ENCODE data around the gene AK5. TPM values are rescaled to one million over a fixed set of nuclear protein-coding genes. Genes with fewer than 3 reads are reported as not detected.

AK5 gene
- total and polyA plus RNA-seq, 2 experiments from 2014 or later, result 8.8 to 12.2 TPM

DNA sequence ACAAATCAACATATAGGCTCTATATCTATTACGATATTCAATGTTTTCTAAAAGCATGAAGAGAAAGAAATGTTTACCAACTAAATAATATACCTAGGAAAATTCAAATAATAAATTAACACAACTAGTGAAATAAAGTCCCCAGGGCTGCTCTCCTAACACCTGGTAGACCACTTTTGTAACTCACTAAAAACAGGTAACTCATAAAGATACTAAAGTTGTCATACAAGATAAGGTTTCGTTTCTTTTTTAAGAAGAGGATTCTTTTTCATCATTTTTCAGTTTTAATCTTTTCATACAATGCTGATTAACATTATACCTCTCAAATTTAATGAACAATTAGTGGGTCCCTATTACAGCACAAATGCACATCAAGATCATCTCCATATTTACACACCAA is 301.7 kb downstream of the AK5 start:
- H3K4me1 Mint-ChIP-seq, result no peaks in the 10 kb centered on the region

More for the DNA sequence above, 301.7 kb downstream of the AK5 start:
- no peak overlapping the region for H3K27ac Mint-ChIP-seq
- H3K4me1 ChIP-seq (ENCODE audit: insufficient read depth), result no peaks in the 10 kb centered on the region
- H3K36me3 ChIP-seq (ENCODE audit: insufficient read depth), result peaks cover 13% of the 10 kb centered on the region; the same call in 1 of the 2 replicates
- DNase-seq (ENCODE audit: low spot score), result no peak
- H4K20me1 ChIP-seq (replicated peaks; ENCODE audit: insufficient read depth), result no peaks in the 10 kb centered on the region
- no peak overlapping the region for H3K4me2 ChIP-seq
- peaks cover 9% of the 10 kb centered on the region; the same call in 1 of the 2 replicates for H3K79me2 ChIP-seq (replicated peaks; ENCODE audit: insufficient read depth)
- H3K27me3 ChIP-seq (ENCODE audit: insufficient read depth), result no peaks in the 10 kb centered on the region
- H3K9me2 ChIP-seq (ENCODE audit: insufficient read depth), result no peaks in the 10 kb centered on the region
- no peaks in the 10 kb centered on the region for H3K9me3 Mint-ChIP-seq
- TF ChIP-seq JUNB (IDR thresholded peaks at IDR 0.05; ENCODE audit: unreplicated experiment), result no peak
- TF ChIP-seq ETS1 (IDR thresholded peaks at IDR 0.05), result no peak
- no peak for TF ChIP-seq ZNF462 (CRISPR knock-in tag; IDR thresholded peaks at IDR 0.05)
- no peak for TF ChIP-seq CTCF (conservative IDR thresholded peaks at IDR 0.05; ENCODE audit: low read depth in 2 of 2)
- TF ChIP-seq ZNF331 (CRISPR knock-in tag; IDR thresholded peaks at IDR 0.05; ENCODE audit: low read depth), result no peak
- no peak for TF ChIP-seq NANOG (IDR thresholded peaks at IDR 0.05; ENCODE audit: borderline replicate concordance)
- no peak for TF ChIP-seq STAT1 (IDR thresholded peaks at IDR 0.05; ENCODE audit: unreplicated experiment)
- no peaks in the 10 kb centered on the region for H3K27me3 Mint-ChIP-seq (ENCODE audit: insufficient read depth, low read depth, poor library complexity)
- H2AFZ ChIP-seq, result no peak overlapping the region
- H3K36me3 Mint-ChIP-seq (ENCODE audit: low read depth), result peaks cover 32% of the 10 kb centered on the region; the same call in 2 of the 3 replicates
- H3F3A ChIP-seq (replicated peaks; ENCODE audit: low read depth), result no peaks in the 10 kb centered on the region
- H3K27ac ChIP-seq (ENCODE audit: low read depth), result no peak overlapping the region
- no peak for ATAC-seq
- H3K4me3 Mint-ChIP-seq, result no peak overlapping the region
- H3K4me3 ChIP-seq, result no peak overlapping the region

All from GM23338 (cell line).